ENCODE data around the gene MGAT2. TPM values are rescaled to one million over a fixed set of nuclear protein-coding genes. Genes with fewer than 3 reads are reported as not detected.
A peak's percentile ranks its signal among the peaks of the same experiment; 100 is the strongest.

Gene MGAT2
- total RNA-seq, 1 donor from 2014 or later: 40.5 TPM

GRCh38 chr14:49623941-49624839 lies 3.6 kb downstream of the MGAT2 start:
- H3K27me3 Mint-ChIP-seq: no peaks in the 10 kb centered on the region
- no peak for TF ChIP-seq CTCF (IDR thresholded peaks at IDR 0.05)
- peaks cover 58% of the 10 kb centered on the region for H3K4me1 Mint-ChIP-seq
- DNase-seq (no peak), ATAC-seq (ENCODE audit: low read depth) (no peak)
- peaks cover 57% of the 10 kb centered on the region for H3K36me3 Mint-ChIP-seq (ENCODE audit: low read depth)
- peak overlapping the region; percentile 63 for H3K27ac Mint-ChIP-seq
- H3K9me3 Mint-ChIP-seq: no peaks in the 10 kb centered on the region
- ChIA-PET CTCF (interaction anchor here (0.7 to 1.3 kb wide), 4 partner anchors 8 to 163 kb away, joined by 3 to 7 read pairs (median 4); partner anchors contain the start of gene DNAAF2), POLR2A (interaction anchor here (0.5 to 2.1 kb wide), 6 partner anchors 10 to 229 kb away, joined by 3 to 20 read pairs (median 4); partner anchors contain the start of genes DNAAF2, LRR1, NEMF and POLE2)
- H3K4me3 Mint-ChIP-seq: peak overlapping the region; percentile 32
- intact Hi-C loops (cut with micrococcal nuclease): loop anchor here (5.0 kb wide), 1 partner anchor 608 kb away; the partner anchor contains the start of gene SOS2

GRCh38 chr14:49633640-49634546 lies 13.3 kb downstream of the MGAT2 start:
- no peaks in the 10 kb centered on the region for H3K9me3 Mint-ChIP-seq
- POLR2A ChIA-PET: interaction anchor here (0.5 to 6.3 kb wide), 26 partner anchors 10 to 1038 kb away, joined by 3 to 235 read pairs (median 6); partner anchors contain the start of genes ARF6, KLHDC1, KLHDC2 and LRR1
- peaks cover 37% of the 10 kb centered on the region for H3K36me3 Mint-ChIP-seq (ENCODE audit: low read depth)
- CTCF ChIA-PET: interaction anchor here (0.6 to 2.9 kb wide), 19 partner anchors 8 to 479 kb away, joined by 3 to 25 read pairs (median 4); partner anchors contain the start of genes KLHDC2, MGAT2, NEMF and POLE2
- TF ChIP-seq CTCF (IDR thresholded peaks at IDR 0.05): no peak
- peak overlapping the region; percentile 96 for H3K4me3 Mint-ChIP-seq
- H3K4me1 Mint-ChIP-seq: peaks cover 66% of the 10 kb centered on the region
- peak overlapping the region; percentile 98 for H3K27ac Mint-ChIP-seq
- intact Hi-C loops (cut with micrococcal nuclease): loop anchor here (1.0 to 10.0 kb wide), 16 partner anchors 14 to 1191 kb away; partner anchors contain the start of genes DMAC2L, KLHDC1, KLHDC2 and L2HGDH
- H3K27me3 Mint-ChIP-seq: no peaks in the 10 kb centered on the region
- DNase-seq: peak; percentile 92
- ATAC-seq (ENCODE audit: low read depth): peak; percentile 80

GRCh38 chr14:49634547-49635334 lies 14.1 kb downstream of the MGAT2 start, which contains the start of gene DNAAF2:
DNAAF2 (minus strand) TSS chr14:49635244; CDS start chr14:49635149, 95 bp downstream.
- no peak for TF ChIP-seq CTCF (IDR thresholded peaks at IDR 0.05)
- ChIA-PET CTCF (interaction anchor here (0.6 to 2.9 kb wide), 15 partner anchors 10 to 478 kb away, joined by 3 to 25 read pairs (median 6); partner anchors contain the start of genes KLHDC2, MGAT2, NEMF and POLE2), POLR2A (interaction anchor here (0.6 to 6.3 kb wide), 24 partner anchors 9 to 897 kb away, joined by 3 to 235 read pairs (median 8); partner anchors contain the start of genes ARF6, KLHDC1, KLHDC2 and LRR1)
- no peaks in the 10 kb centered on the region for H3K9me3 Mint-ChIP-seq
- intact Hi-C loops (cut with micrococcal nuclease): loop anchor here (1.0 to 10.0 kb wide), 16 partner anchors 14 to 1190 kb away; partner anchors contain the start of genes DMAC2L, KLHDC1, KLHDC2 and L2HGDH
- H3K4me3 Mint-ChIP-seq: peak within 1 kb of the TSS; percentile 96
- DNase-seq: peak; percentile 73
- peak; percentile 39 for ATAC-seq (ENCODE audit: low read depth)
- H3K27ac Mint-ChIP-seq: peak within 1 kb of the TSS; percentile 98
- no peaks in the 10 kb centered on the region for H3K27me3 Mint-ChIP-seq
- H3K36me3 Mint-ChIP-seq (ENCODE audit: low read depth): peaks cover 43% of the 10 kb centered on the region
- H3K4me1 Mint-ChIP-seq: peaks cover 71% of the 10 kb centered on the region

GRCh38 chr14:49636866-49637265 lies 16.3 kb downstream of the MGAT2 start:
- H3K9me3 Mint-ChIP-seq: no peaks in the 10 kb centered on the region
- ATAC-seq (ENCODE audit: low read depth): no peak
- no peak for TF ChIP-seq CTCF (IDR thresholded peaks at IDR 0.05)
- H3K27ac Mint-ChIP-seq: peak overlapping the region; percentile 67
- H3K4me1 Mint-ChIP-seq: peaks cover 73% of the 10 kb centered on the region
- H3K4me3 Mint-ChIP-seq: peak overlapping the region; percentile 45
- intact Hi-C loops (cut with micrococcal nuclease): loop anchor here (10.0 kb wide), 1 partner anchor 1188 kb away; no protein-coding TSS in a partner anchor
- POLR2A ChIA-PET: interaction anchor here (0.5 to 6.3 kb wide), 4 partner anchors 17 to 75 kb away, joined by 3 to 117 read pairs (median 6); partner anchors contain the start of genes LRR1, MGAT2 and RPL36AL
- H3K27me3 Mint-ChIP-seq: no peaks in the 10 kb centered on the region
- no peak for DNase-seq
- CTCF ChIA-PET: no interaction called here
- H3K36me3 Mint-ChIP-seq (ENCODE audit: low read depth): peaks cover 53% of the 10 kb centered on the region

Measured in activated B cell treated with CpG ODN at 0.5 μM for 24 hours (primary cell).